Activated CD8-positive, alpha-beta memory T cell treated with anti-CD3 and anti-CD28 coated beads, Interleukin-2, amount 10 ng/mL, durations not matched to agents 7 days and 5 days (primary cell): Measurements from ENCODE around the gene DAD1. TPM values are rescaled to one million over a fixed set of nuclear protein-coding genes. Genes with fewer than 3 reads are reported as not detected.
A peak's percentile ranks its signal among the peaks of the same experiment; 100 is the strongest.

ENCODE experiments used
- ATAC-seq: fragments of 150-1000 bp; cut with Tn5 transposase; one replicate; pipeline ENCODE4 v1.10.0; 2021; ENCODE audit warnings: moderate library complexity
- CTCF ChIA-PET: fragments of 350-600 bp; sonication (Branson Sonifier 250); formaldehyde crosslinking; loops from one replicate; lab custom pipeline; 2021; ENCODE audit warnings: antibody characterized with exemption; lab: Charles Lee
- DNase-seq: peaks from one replicate; pipeline ENCODE4 v3.0.0-alpha.2; 2020
- H3K27ac Mint-ChIP-seq: one replicate; pipeline ENCODE4 v1.8.0; 2021; ENCODE audit warnings: mild to moderate bottlenecking, mixed read lengths
- H3K27me3 Mint-ChIP-seq: one replicate; pipeline ENCODE4 v1.8.0; 2021; ENCODE audit warnings: mixed read lengths
- H3K36me3 Mint-ChIP-seq: one replicate; pipeline ENCODE4 v1.8.0; 2021; ENCODE audit warnings: mild to moderate bottlenecking, mixed read lengths
- H3K4me1 Mint-ChIP-seq: one replicate; pipeline ENCODE4 v1.8.0; 2021; ENCODE audit warnings: mixed read lengths
- H3K4me3 Mint-ChIP-seq: one replicate; pipeline ENCODE4 v1.8.0; 2021; ENCODE audit warnings: mild to moderate bottlenecking, moderate library complexity, mixed read lengths
- H3K9me3 Mint-ChIP-seq: one replicate; pipeline ENCODE4 v1.8.0; 2022; ENCODE audit warnings: low read depth, mixed read lengths
- total RNA-seq, 2 experiments: library from RNA; stranded (reverse); gene quantifications; one replicate each; pipeline ENCODE4 v1.2.3, GENCODE V29; 2021

DAD1 gene
- total RNA-seq, 2 experiments from 2014 or later = 115 to 185 TPM

GRCh38 chr14:22561661-22562579 lies 27.1 kb downstream of the DAD1 start:
- peaks cover 24% of the 10 kb centered on the region for H3K36me3 Mint-ChIP-seq
- peak overlapping the region; percentile 94 for H3K27ac Mint-ChIP-seq
- ATAC-seq (peak; percentile 46), DNase-seq (peak; percentile 87)
- H3K4me1 Mint-ChIP-seq = peaks cover 97% of the 10 kb centered on the region
- CTCF ChIA-PET = interaction anchor here (0.7 to 18.6 kb wide), 13 partner anchors 4 to 826 kb away, joined by 3 to 642 read pairs (median 3); partner anchors contain the start of gene DAD1
- H3K27me3 Mint-ChIP-seq = no peaks in the 10 kb centered on the region
- no peaks in the 10 kb centered on the region for H3K9me3 Mint-ChIP-seq
- H3K4me3 Mint-ChIP-seq = peak overlapping the region; percentile 50

GRCh38 chr14:22561366-22561660 lies 27.7 kb downstream of the DAD1 start:
- peak overlapping the region; percentile 94 for H3K27ac Mint-ChIP-seq
- H3K36me3 Mint-ChIP-seq = peaks cover 24% of the 10 kb centered on the region
- no peak for ATAC-seq
- DNase-seq = no peak
- H3K4me1 Mint-ChIP-seq = peaks cover 94% of the 10 kb centered on the region
- peaks cover under 1% of the 10 kb centered on the region for H3K27me3 Mint-ChIP-seq
- peak overlapping the region; percentile 50 for H3K4me3 Mint-ChIP-seq
- H3K9me3 Mint-ChIP-seq = no peaks in the 10 kb centered on the region
- CTCF ChIA-PET = interaction anchor here (0.8 to 18.6 kb wide), 13 partner anchors 5 to 826 kb away, joined by 3 to 642 read pairs (median 3); partner anchors contain the start of gene DAD1

DNA sequence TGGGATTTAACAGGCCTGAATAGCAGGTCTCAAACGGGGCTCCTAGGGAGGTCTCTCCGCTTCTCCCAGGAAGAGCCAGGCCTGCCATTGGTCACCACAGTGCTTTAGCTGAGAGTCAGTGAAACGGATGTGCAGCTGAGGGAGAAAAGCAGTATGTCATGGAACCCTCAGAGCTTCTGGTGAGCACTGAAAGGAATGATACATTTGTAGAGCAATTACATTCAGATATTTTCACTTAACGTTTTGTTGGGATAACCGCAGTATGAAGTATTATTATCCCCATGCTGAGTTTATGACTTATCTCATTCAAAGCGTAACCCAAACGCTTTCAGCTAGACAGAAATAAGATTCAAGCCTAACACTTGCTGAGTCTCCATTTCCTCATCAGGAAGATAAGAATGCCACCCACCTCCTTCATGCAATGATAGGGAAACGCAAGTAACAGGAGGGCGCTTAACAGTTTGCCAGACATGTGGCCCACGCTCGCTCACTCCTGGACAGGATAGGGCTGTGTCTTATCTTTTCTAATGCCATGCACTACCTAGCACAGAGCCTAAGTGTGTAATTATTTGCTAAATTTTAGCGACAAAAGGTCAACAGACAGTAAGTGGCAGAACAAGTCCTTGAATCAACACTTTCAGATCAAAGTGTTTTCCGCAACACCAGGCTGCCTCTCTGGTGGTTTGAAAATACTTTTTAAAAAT lies 28.2 kb downstream of the DAD1 start:
- H3K27ac Mint-ChIP-seq = peak overlapping the region; percentile 94
- H3K27me3 Mint-ChIP-seq = peaks cover 3% of the 10 kb centered on the region
- peak; percentile 51 for DNase-seq
- H3K4me3 Mint-ChIP-seq = peak overlapping the region; percentile 33
- ATAC-seq = no peak
- CTCF ChIA-PET = interaction anchor here (0.6 to 18.6 kb wide), 27 partner anchors 5 to 837 kb away, joined by 3 to 642 read pairs (median 3); partner anchors contain the start of genes CDH24 and DAD1
- peaks cover 24% of the 10 kb centered on the region for H3K36me3 Mint-ChIP-seq
- H3K9me3 Mint-ChIP-seq = no peaks in the 10 kb centered on the region
- H3K4me1 Mint-ChIP-seq = peaks cover 94% of the 10 kb centered on the region

DNA sequence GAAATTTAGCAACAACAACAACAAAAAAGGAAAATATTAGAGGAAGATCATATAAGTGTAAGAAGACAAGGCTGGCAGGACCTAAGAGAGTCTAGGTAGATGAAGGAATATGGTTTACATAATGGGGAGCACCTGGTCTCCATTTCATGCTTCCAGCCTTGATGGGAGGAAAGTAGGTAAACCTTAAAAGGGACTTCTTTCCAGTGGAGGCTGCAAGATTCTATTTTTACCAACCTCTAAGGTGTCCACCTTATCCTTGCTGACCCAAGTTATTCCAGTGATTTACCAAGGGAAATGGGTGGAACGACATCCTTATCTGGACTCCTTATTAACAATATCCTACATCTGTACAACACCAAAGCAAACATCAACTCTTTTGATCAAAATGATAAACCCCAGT lies 30.0 kb downstream of the DAD1 start:
- Mint-ChIP-seq H3K4me1 (peaks cover 92% of the 10 kb centered on the region), H3K36me3 (peaks cover 9% of the 10 kb centered on the region), H3K27me3 (peaks cover 3% of the 10 kb centered on the region), H3K27ac (peak overlapping the region; percentile 94), H3K9me3 (no peaks in the 10 kb centered on the region), H3K4me3 (peak overlapping the region; percentile 68)
- CTCF ChIA-PET = interaction anchor here (1.1 to 18.6 kb wide), 5 partner anchors 5 to 294 kb away, joined by 3 to 642 read pairs (median 7); no protein-coding TSS in a partner anchor
- DNase-seq = no peak
- ATAC-seq = no peak

GRCh38 chr14:22558221-22558913 lies 30.7 kb downstream of the DAD1 start:
- peak overlapping the region; percentile 68 for H3K4me3 Mint-ChIP-seq
- CTCF ChIA-PET = interaction anchor here (0.6 to 18.6 kb wide), 20 partner anchors 8 to 847 kb away, joined by 3 to 642 read pairs (median 3); partner anchors contain the start of genes ABHD4, OXA1L and PRMT5
- no peaks in the 10 kb centered on the region for H3K9me3 Mint-ChIP-seq
- peaks cover 3% of the 10 kb centered on the region for H3K27me3 Mint-ChIP-seq
- H3K27ac Mint-ChIP-seq = peak overlapping the region; percentile 94
- DNase-seq = peak; percentile 89
- peaks cover 9% of the 10 kb centered on the region for H3K36me3 Mint-ChIP-seq
- peaks cover 91% of the 10 kb centered on the region for H3K4me1 Mint-ChIP-seq
- ATAC-seq = peak; percentile 7

GRCh38 chr14:22557846-22558220 lies 31.2 kb downstream of the DAD1 start:
- CTCF ChIA-PET = interaction anchor here (0.6 to 18.6 kb wide), 19 partner anchors 8 to 847 kb away, joined by 3 to 642 read pairs (median 3); partner anchors contain the start of genes ABHD4, OXA1L and PRMT5
- H3K36me3 Mint-ChIP-seq = peaks cover 12% of the 10 kb centered on the region
- no peaks in the 10 kb centered on the region for H3K9me3 Mint-ChIP-seq
- H3K27ac Mint-ChIP-seq = peak overlapping the region; percentile 94
- peaks cover 91% of the 10 kb centered on the region for H3K4me1 Mint-ChIP-seq
- peaks cover 3% of the 10 kb centered on the region for H3K27me3 Mint-ChIP-seq
- DNase-seq (peak; percentile 46), ATAC-seq (no peak)
- peak overlapping the region; percentile 68 for H3K4me3 Mint-ChIP-seq

DNA sequence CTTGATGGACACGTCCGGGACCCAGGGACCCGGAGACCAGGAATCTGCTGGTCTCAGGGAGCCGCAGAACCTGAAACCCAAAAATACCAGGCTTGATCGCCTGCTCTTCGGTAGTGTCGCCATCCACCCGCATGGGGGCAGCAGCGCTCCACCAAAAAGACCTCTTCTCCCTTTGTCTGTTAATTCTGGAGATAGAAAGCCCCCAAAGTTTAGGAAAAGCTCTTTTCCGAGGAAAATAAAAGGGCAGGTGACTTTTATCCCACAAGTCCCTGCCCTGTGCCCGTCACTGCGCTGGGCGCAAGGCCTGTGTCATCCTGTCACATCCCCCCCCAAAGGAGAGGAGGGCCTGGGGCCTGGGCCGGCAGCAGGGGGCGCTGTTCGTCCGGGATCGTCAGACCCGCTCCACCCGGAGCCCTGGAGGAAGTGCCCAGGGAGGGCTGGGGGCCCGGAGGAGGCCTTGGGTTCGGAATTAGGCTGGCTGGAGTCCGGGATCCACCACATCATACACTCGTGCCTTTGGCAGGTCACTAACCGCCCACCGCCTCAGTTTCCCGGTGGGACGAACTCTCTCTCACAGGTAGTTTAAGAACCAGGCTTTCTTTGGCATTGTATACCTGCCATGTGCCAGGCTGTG lies 31.9 kb downstream of the DAD1 start:
- Mint-ChIP-seq H3K36me3 (peaks cover 20% of the 10 kb centered on the region), H3K4me3 (peak overlapping the region; percentile 68), H3K4me1 (peaks cover 91% of the 10 kb centered on the region), H3K27me3 (peaks cover 3% of the 10 kb centered on the region), H3K27ac (peak overlapping the region; percentile 94), H3K9me3 (no peaks in the 10 kb centered on the region)
- CTCF ChIA-PET = interaction anchor here (0.5 to 18.6 kb wide), 42 partner anchors 9 to 833 kb away, joined by 3 to 642 read pairs (median 5); partner anchors contain the start of genes DAD1 and OXA1L
- DNase-seq (peak; percentile 95), ATAC-seq (peak; percentile 34)

- CTCF ChIA-PET = interaction anchor here (0.5 to 18.6 kb wide), 64 partner anchors 10 to 833 kb away, joined by 3 to 642 read pairs (median 4); partner anchors contain the start of genes DAD1, OR6J1 and OXA1L
- DNase-seq = peak; percentile 100
- H3K9me3 Mint-ChIP-seq = no peaks in the 10 kb centered on the region
- peaks cover 28% of the 10 kb centered on the region for H3K36me3 Mint-ChIP-seq
- ATAC-seq = peak; percentile 67
- H3K4me3 Mint-ChIP-seq = peak overlapping the region; percentile 68
- peaks cover 91% of the 10 kb centered on the region for H3K4me1 Mint-ChIP-seq
- peak overlapping the region; percentile 94 for H3K27ac Mint-ChIP-seq
- H3K27me3 Mint-ChIP-seq = peaks cover 3% of the 10 kb centered on the region
Observed at GRCh38 chr14:22556021-22556989, 32.7 kb downstream of the DAD1 start.

GRCh38 chr14:22555384-22556011 lies 33.5 kb downstream of the DAD1 start:
- H3K27ac Mint-ChIP-seq = peak overlapping the region; percentile 94
- H3K36me3 Mint-ChIP-seq = peaks cover 36% of the 10 kb centered on the region
- peaks cover 3% of the 10 kb centered on the region for H3K27me3 Mint-ChIP-seq
- DNase-seq = peak; percentile 80
- peaks cover 91% of the 10 kb centered on the region for H3K4me1 Mint-ChIP-seq
- CTCF ChIA-PET = interaction anchor here (0.8 to 18.6 kb wide), 45 partner anchors 9 to 820 kb away, joined by 3 to 642 read pairs (median 5); partner anchors contain the start of genes DAD1, OR6J1 and OXA1L
- no peaks in the 10 kb centered on the region for H3K9me3 Mint-ChIP-seq
- H3K4me3 Mint-ChIP-seq = peak overlapping the region; percentile 68
- peak; percentile 11 for ATAC-seq

- Mint-ChIP-seq H3K9me3 (no peaks in the 10 kb centered on the region), H3K4me3 (peak overlapping the region; percentile 68), H3K27ac (peak overlapping the region; percentile 94), H3K36me3 (peaks cover 43% of the 10 kb centered on the region), H3K4me1 (peaks cover 93% of the 10 kb centered on the region), H3K27me3 (peaks cover 3% of the 10 kb centered on the region)
- CTCF ChIA-PET = interaction anchor here (1.2 to 18.6 kb wide), 21 partner anchors 9 to 820 kb away, joined by 3 to 642 read pairs (median 9); partner anchors contain the start of gene DAD1
- DNase-seq (peak; percentile 73), ATAC-seq (no peak)
Observed at GRCh38 chr14:22554498-22555383, 34.3 kb downstream of the DAD1 start.
